NCI-H187 (cell line): ENCODE results near the gene HP1BP3.
A peak's percentile ranks its signal among the peaks of the same experiment; 100 is the strongest.
"Not testable (repeated sequence)": the region's sequence is repeated elsewhere in the genome, so short reads cannot be mapped to it uniquely, and the experiment has no call there.

Experiments
- DNase-seq, 2 experiments: peaks; one replicate each; lab custom pipeline; 2025; lab: John Stamatoyannopoulos, UW

HP1BP3 gene

GRCh38 chr1:20787029-20787839 is at the start of gene HP1BP3:
Gene HP1BP3, minus strand, starts transcription at chr1:20787307. Its CDS starts 6,867 bp downstream, at chr1:20780440.
- DNase-seq, result peak; percentile 42 to 45

- DNase-seq, result no peak
These were observed 49.1 kb upstream of the HP1BP3 start for GRCh38 chr1:20836230-20836629.

GRCh38 chr1:20834780-20835179 is 47.7 kb upstream of the HP1BP3 start:
- DNase-seq, result no peak

- DNase-seq, result no peak
These were observed 47.1 kb upstream of the HP1BP3 start for GRCh38 chr1:20834192-20834591.

- no peak for DNase-seq
These were observed 43.3 kb upstream of the HP1BP3 start for GRCh38 chr1:20830378-20830777.

GRCh38 chr1:20829946-20830345 is 42.8 kb upstream of the HP1BP3 start:
- no peak for DNase-seq

- no peak for DNase-seq
These were observed 42.4 kb upstream of the HP1BP3 start for GRCh38 chr1:20829531-20829930.

GRCh38 chr1:20823845-20824244 is 36.7 kb upstream of the HP1BP3 start:
- no peak for DNase-seq

- DNase-seq, result no peak
These were observed 34.4 kb upstream of the HP1BP3 start for GRCh38 chr1:20821466-20821865.

- no peak for DNase-seq
These were observed 32.7 kb upstream of the HP1BP3 start for GRCh38 chr1:20819818-20820217.

- DNase-seq, result no peak
These were observed 27.4 kb upstream of the HP1BP3 start for GRCh38 chr1:20814534-20814871.

- no peak for DNase-seq
These were observed 24.8 kb upstream of the HP1BP3 start for GRCh38 chr1:20811916-20812315.

- no peak for DNase-seq
These were observed 6.1 kb upstream of the HP1BP3 start for GRCh38 chr1:20793236-20793635.

- DNase-seq, result no peak
These were observed 5.1 kb upstream of the HP1BP3 start for GRCh38 chr1:20792196-20792595.

- DNase-seq, result no peak
These were observed 3.7 kb upstream of the HP1BP3 start for GRCh38 chr1:20790785-20791184.

- DNase-seq, result not testable (repeated sequence)
These were observed 2.5 kb upstream of the HP1BP3 start for GRCh38 chr1:20789598-20789997.

- peak in 1 of 2 experiments; percentile 35 for DNase-seq
These were observed 1.0 kb upstream of the HP1BP3 start for GRCh38 chr1:20787840-20788795.

GRCh38 chr1:20786253-20787028 is 666 bp downstream of the HP1BP3 start:
- peak; percentile 86 to 92 for DNase-seq

GRCh38 chr1:20785907-20786252 is 1.2 kb downstream of the HP1BP3 start:
- DNase-seq, result no peak

- no peak for DNase-seq
These were observed 11.4 kb downstream of the HP1BP3 start for GRCh38 chr1:20775700-20776099.

GRCh38 chr1:20771780-20772179 is 15.3 kb downstream of the HP1BP3 start:
- no peak for DNase-seq
